ENCODE data around the gene ADGRV1.

DNA sequence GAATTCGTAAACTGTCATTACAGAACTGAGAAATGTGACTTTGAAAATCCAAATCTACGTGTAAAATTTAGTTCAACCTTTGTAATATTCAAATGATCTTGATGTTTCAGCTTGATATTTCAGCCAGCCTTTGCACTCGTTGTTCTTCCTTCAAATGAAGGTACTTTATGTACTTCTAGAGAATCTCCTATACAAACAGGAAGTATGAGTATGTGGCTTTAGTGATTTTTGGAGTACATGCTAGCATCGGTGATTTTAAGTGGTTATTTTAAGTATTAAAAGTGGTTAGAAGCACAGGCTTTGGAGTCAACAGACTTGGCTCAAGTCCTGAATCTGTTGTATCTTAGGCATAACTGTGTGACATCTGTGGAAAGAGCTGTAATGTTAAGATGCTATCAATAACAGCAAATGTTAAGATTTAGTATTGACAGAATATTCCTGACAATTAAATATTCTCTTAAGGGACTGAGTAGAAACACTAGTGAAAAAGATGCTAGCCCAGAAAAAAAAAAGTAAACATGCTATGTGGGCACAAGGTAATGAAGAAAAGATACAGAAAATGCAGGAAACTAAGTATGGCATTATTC lies 398.0 kb downstream of the ADGRV1 start:
- TF ChIP-seq, protein P1, sequence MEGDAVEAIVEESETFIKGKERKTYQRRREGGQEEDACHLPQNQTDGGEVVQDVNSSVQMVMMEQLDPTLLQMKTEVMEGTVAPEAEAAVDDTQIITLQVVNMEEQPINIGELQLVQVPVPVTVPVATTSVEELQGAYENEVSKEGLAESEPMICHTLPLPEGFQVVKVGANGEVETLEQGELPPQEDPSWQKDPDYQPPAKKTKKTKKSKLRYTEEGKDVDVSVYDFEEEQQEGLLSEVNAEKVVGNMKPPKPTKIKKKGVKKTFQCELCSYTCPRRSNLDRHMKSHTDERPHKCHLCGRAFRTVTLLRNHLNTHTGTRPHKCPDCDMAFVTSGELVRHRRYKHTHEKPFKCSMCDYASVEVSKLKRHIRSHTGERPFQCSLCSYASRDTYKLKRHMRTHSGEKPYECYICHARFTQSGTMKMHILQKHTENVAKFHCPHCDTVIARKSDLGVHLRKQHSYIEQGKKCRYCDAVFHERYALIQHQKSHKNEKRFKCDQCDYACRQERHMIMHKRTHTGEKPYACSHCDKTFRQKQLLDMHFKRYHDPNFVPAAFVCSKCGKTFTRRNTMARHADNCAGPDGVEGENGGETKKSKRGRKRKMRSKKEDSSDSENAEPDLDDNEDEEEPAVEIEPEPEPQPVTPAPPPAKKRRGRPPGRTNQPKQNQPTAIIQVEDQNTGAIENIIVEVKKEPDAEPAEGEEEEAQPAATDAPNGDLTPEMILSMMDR (IDR thresholded peaks at IDR 0.05), result no peak
- TF ChIP-seq POLR2A (IDR thresholded peaks at IDR 0.05), result no peak
- TF ChIP-seq EP300 (IDR thresholded peaks at IDR 0.05), result no peak

Data from tibial nerve (tissue), 4 donors.